MM.1S (cell line): Measurements from ENCODE around the gene ADARB1.

ENCODE experiments used
- EZH2 ChIP-seq: fragments of 300-600 bp; sonication (generic); optimal IDR thresholded peaks from 2 replicates; pipeline ENCODE3; 2017; ENCODE audit warnings: low read depth, mild to moderate bottlenecking, antibody characterized with exemption, low read length, mixed read lengths
- EZH2phosphoT487 ChIP-seq: fragments of 300-600 bp; sonication (generic); IDR thresholded peaks from 2 replicates; pipeline ENCODE4 v1.6.1; 2018; ENCODE audit warnings: antibody characterized with exemption, low read length
- TF ChIP-seq, protein P1 (sequence below): fragments of 300-600 bp; sonication (generic); IDR thresholded peaks from 2 replicates; pipeline ENCODE4 v1.5.1; 2016; ENCODE audit warnings: antibody characterized with exemption, low read length, mixed read lengths

DNA sequence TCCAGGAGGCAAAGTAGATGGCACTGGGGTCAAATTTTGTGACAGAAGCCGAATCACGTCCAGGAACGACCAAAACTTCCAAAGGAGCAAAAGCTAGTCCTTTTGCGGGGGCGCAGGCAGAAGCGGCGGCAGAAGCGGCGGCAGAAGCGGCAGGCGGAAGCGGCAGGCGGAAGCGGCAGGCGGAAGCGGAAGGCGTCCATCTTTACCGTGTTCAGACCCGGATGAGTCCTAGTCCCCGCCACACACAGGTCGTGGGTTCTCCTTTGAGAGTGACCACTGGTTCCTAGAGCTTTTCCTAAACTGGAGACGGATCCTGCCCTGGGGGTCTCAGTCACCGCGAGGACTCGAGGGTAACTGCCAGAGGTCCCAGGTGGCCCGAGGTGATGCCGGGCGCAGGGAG lies 159.7 kb downstream of the ADARB1 start:
- TF ChIP-seq, protein P1, sequence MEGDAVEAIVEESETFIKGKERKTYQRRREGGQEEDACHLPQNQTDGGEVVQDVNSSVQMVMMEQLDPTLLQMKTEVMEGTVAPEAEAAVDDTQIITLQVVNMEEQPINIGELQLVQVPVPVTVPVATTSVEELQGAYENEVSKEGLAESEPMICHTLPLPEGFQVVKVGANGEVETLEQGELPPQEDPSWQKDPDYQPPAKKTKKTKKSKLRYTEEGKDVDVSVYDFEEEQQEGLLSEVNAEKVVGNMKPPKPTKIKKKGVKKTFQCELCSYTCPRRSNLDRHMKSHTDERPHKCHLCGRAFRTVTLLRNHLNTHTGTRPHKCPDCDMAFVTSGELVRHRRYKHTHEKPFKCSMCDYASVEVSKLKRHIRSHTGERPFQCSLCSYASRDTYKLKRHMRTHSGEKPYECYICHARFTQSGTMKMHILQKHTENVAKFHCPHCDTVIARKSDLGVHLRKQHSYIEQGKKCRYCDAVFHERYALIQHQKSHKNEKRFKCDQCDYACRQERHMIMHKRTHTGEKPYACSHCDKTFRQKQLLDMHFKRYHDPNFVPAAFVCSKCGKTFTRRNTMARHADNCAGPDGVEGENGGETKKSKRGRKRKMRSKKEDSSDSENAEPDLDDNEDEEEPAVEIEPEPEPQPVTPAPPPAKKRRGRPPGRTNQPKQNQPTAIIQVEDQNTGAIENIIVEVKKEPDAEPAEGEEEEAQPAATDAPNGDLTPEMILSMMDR: no peak
- TF ChIP-seq EZH2phosphoT487: no peak
- TF ChIP-seq EZH2: no peak
